MM.1S (cell line): ENCODE measurements around the gene ARHGAP26.

ENCODE experiments used
- DNase-seq: peaks from one replicate; pipeline ENCODE4 v3.0.0-alpha.2; 2015
- H2AFZ ChIP-seq: fragments of 300-600 bp; sonication (generic); 2 replicates; pipeline ENCODE4 v1.6.0; 2016; ENCODE audit warnings: antibody characterized with exemption, low read length
- H3F3A ChIP-seq: fragments of 300-600 bp; sonication (generic); 2 replicates; pipeline ENCODE4 v1.6.1; 2016; ENCODE audit warnings: mild to moderate bottlenecking, antibody characterized with exemption, low read length, moderate library complexity, mixed read lengths; ENCODE audit not compliant: insufficient read depth
- H3K27ac ChIP-seq: fragments of 300-600 bp; sonication (generic); 2 replicates; pipeline ENCODE4 v1.5.1; 2016; ENCODE audit warnings: mild to moderate bottlenecking, low read length
- H3K27me3 ChIP-seq: fragments of 300-600 bp; sonication (generic); replicated peaks from 2 replicates; pipeline ENCODE4 v1.6.0; 2016; ENCODE audit warnings: low read length; ENCODE audit not compliant: insufficient read depth
- H3K36me3 ChIP-seq: fragments of 300-600 bp; sonication (generic); replicated peaks from 2 replicates; pipeline ENCODE4 v1.6.1; 2016; ENCODE audit warnings: mild to moderate bottlenecking, low read length, mixed read lengths; ENCODE audit not compliant: insufficient read depth
- H3K4me1 ChIP-seq: fragments of 300-600 bp; sonication (generic); 2 replicates; pipeline ENCODE4 v1.6.1; 2016; ENCODE audit warnings: low read length, mixed read lengths
- H3K4me2 ChIP-seq: fragments of 300-600 bp; sonication (generic); 2 replicates; pipeline ENCODE4 v1.6.0; 2016; ENCODE audit warnings: low read depth, low read length
- H3K4me3 ChIP-seq: fragments of 300-600 bp; sonication (generic); 2 replicates; pipeline ENCODE4 v1.5.1; 2016; ENCODE audit warnings: low read length, mixed read lengths
- H3K79me2 ChIP-seq: fragments of 300-600 bp; sonication (generic); 2 replicates; pipeline ENCODE4 v1.6.1; 2016; ENCODE audit warnings: mixed run types, low read length, mixed read lengths
- H3K9ac ChIP-seq: fragments of 300-600 bp; sonication (generic); 2 replicates; pipeline ENCODE4 v1.6.1; 2016; ENCODE audit warnings: low read length, mixed read lengths
- H3K9me2 ChIP-seq: fragments of 300-600 bp; sonication (generic); replicated peaks from 2 replicates; pipeline ENCODE4 v1.6.1; 2016; ENCODE audit warnings: mild to moderate bottlenecking, low read length, mixed read lengths; ENCODE audit not compliant: insufficient read depth
- H3K9me3 ChIP-seq: fragments of 300-600 bp; sonication (generic); replicated peaks from 2 replicates; pipeline ENCODE4 v1.6.1; 2016; ENCODE audit warnings: mild to moderate bottlenecking, low read length, mixed read lengths; ENCODE audit not compliant: insufficient read depth
- H4K20me1 ChIP-seq: fragments of 300-600 bp; sonication (generic); 2 replicates; pipeline ENCODE4 v1.6.1; 2016; ENCODE audit warnings: mild to moderate bottlenecking, low read length, moderate library complexity, mixed read lengths; ENCODE audit not compliant: insufficient read depth
- EZH2 ChIP-seq: fragments of 300-600 bp; sonication (generic); optimal IDR thresholded peaks from 2 replicates; pipeline ENCODE3; 2017; ENCODE audit warnings: low read depth, mild to moderate bottlenecking, antibody characterized with exemption, low read length, mixed read lengths
- EZH2phosphoT487 ChIP-seq: fragments of 300-600 bp; sonication (generic); IDR thresholded peaks from 2 replicates; pipeline ENCODE4 v1.6.1; 2018; ENCODE audit warnings: antibody characterized with exemption, low read length
- TF ChIP-seq, protein P1 (sequence below): fragments of 300-600 bp; sonication (generic); IDR thresholded peaks from 2 replicates; pipeline ENCODE4 v1.5.1; 2016; ENCODE audit warnings: antibody characterized with exemption, low read length, mixed read lengths

The ARHGAP26 gene

GRCh38 chr5:143071927-143072326 lies 301.8 kb downstream of the ARHGAP26 start:
- H3K4me1 ChIP-seq: 0 out of 2 replicates have a peak, but pooled peaks cover 5% of the 10 kb centered on the region
- DNase-seq: no peak

GRCh38 chr5:143072734-143073133 lies 302.6 kb downstream of the ARHGAP26 start:
- Histone ChIP-seq H3K27me3 (no peaks in the 10 kb centered on the region), H3K9me3 (no peaks in the 10 kb centered on the region), H3K79me2 (no peaks in the 10 kb centered on the region), H3K4me1 (no peaks in the 10 kb centered on the region), H3K27ac (no peak overlapping the region), H3K9ac (no peak overlapping the region), H3K4me3 (no peak overlapping the region), H3F3A (no peaks in the 10 kb centered on the region), H3K4me2 (no peak overlapping the region), H3K9me2 (no peaks in the 10 kb centered on the region), H4K20me1 (no peaks in the 10 kb centered on the region), H2AFZ (no peak overlapping the region), H3K36me3 (no peaks in the 10 kb centered on the region)
- TF ChIP-seq EZH2: no peak
- TF ChIP-seq, protein P1, sequence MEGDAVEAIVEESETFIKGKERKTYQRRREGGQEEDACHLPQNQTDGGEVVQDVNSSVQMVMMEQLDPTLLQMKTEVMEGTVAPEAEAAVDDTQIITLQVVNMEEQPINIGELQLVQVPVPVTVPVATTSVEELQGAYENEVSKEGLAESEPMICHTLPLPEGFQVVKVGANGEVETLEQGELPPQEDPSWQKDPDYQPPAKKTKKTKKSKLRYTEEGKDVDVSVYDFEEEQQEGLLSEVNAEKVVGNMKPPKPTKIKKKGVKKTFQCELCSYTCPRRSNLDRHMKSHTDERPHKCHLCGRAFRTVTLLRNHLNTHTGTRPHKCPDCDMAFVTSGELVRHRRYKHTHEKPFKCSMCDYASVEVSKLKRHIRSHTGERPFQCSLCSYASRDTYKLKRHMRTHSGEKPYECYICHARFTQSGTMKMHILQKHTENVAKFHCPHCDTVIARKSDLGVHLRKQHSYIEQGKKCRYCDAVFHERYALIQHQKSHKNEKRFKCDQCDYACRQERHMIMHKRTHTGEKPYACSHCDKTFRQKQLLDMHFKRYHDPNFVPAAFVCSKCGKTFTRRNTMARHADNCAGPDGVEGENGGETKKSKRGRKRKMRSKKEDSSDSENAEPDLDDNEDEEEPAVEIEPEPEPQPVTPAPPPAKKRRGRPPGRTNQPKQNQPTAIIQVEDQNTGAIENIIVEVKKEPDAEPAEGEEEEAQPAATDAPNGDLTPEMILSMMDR: no peak
- TF ChIP-seq EZH2phosphoT487: no peak
- no peak for DNase-seq

More at GRCh38 chr5:143071927-143072326, 301.8 kb downstream of the ARHGAP26 start:
- H3K27ac ChIP-seq: no peak overlapping the region
- no peaks in the 10 kb centered on the region for H3K27me3 ChIP-seq
- H3K79me2 ChIP-seq: no peaks in the 10 kb centered on the region
- H3F3A ChIP-seq: no peaks in the 10 kb centered on the region
- no peak overlapping the region for H3K4me3 ChIP-seq
- H3K4me2 ChIP-seq: no peak overlapping the region
- TF ChIP-seq, protein P1: no peak
- TF ChIP-seq EZH2phosphoT487: no peak
- no peak for TF ChIP-seq EZH2
- H3K9me3 ChIP-seq: no peaks in the 10 kb centered on the region
- H3K36me3 ChIP-seq: no peaks in the 10 kb centered on the region
- H2AFZ ChIP-seq: no peak overlapping the region
- no peaks in the 10 kb centered on the region for H3K9me2 ChIP-seq
- no peaks in the 10 kb centered on the region for H4K20me1 ChIP-seq
- H3K9ac ChIP-seq: no peak overlapping the region

DNA sequence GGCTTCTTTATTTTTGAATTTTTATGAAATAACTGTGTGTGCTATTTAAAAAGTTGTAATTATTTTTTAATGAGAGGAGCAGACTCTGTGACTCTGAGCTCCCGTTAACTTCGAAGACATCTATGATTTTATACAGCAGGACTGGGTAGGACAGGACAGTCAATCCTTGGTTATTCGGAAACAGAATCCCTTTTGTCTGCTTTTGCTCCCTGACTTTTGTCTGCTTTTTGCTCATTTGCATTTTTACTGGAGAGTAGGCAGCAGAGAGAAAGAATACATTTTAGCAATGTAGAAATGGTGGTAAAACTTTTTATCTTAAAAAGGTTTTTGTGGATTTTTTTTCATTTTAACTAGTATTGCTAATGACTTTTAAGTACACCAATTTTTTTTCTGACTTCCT lies 303.6 kb downstream of the ARHGAP26 start:
- H3K9ac ChIP-seq: no peak overlapping the region
- TF ChIP-seq, protein P1: no peak
- TF ChIP-seq EZH2phosphoT487 (no peak), EZH2 (no peak)
- no peak overlapping the region for H3K4me3 ChIP-seq
- no peak overlapping the region for H3K27ac ChIP-seq
- no peaks in the 10 kb centered on the region for H3K9me3 ChIP-seq
- H3K79me2 ChIP-seq: no peaks in the 10 kb centered on the region
- H3F3A ChIP-seq: no peaks in the 10 kb centered on the region
- H3K9me2 ChIP-seq: no peaks in the 10 kb centered on the region
- no peak overlapping the region for H3K4me2 ChIP-seq
- H3K4me1 ChIP-seq: no peaks in the 10 kb centered on the region
- no peaks in the 10 kb centered on the region for H4K20me1 ChIP-seq
- H2AFZ ChIP-seq: no peak overlapping the region
- no peaks in the 10 kb centered on the region for H3K27me3 ChIP-seq
- no peaks in the 10 kb centered on the region for H3K36me3 ChIP-seq
- no peak for DNase-seq
